ENCODE measurements around the gene SNX12. TPM values are rescaled to one million over a fixed set of nuclear protein-coding genes. Genes with fewer than 3 reads are reported as not detected.

Gene SNX12
- total and polyA plus RNA-seq, 2 of the 4 experiments (the other 2 are of a cell fraction) = 59.9 to 63.0 TPM

Small RNA genes within 50 kb of the gene (microRNA-seq; reads per million reads assigned to microRNA genes)
- gene CXorf65 (ENCODE audit: insufficient read depth, insufficient read length) (not detected), gene RNU1-56P (ENCODE audit: insufficient read depth, insufficient read length) (not detected)

Small RNA genes within 50 kb of the gene (small RNA-seq; reads per million reads assigned to genes)
- gene CXorf65 (0 reads per million in 5 experiments), gene RNU1-56P (0 to 0.04 (median 0) reads per million in 5 experiments)

Other genes with a start within 250 kb of the SNX12 start
- not detected in 2 replicates for gene TEX11, start 159.6 kb downstream of the SNX12 start, total RNA-seq (2012; rRNA removed)
- not detected in 2 replicates for gene TEX11, start 159.6 kb downstream of the SNX12 start, polyA plus RNA-seq (2012; rRNA removed)
- not detected in 2 replicates for gene SLC7A3, start 137.2 kb downstream of the SNX12 start, total RNA-seq (2012; rRNA removed)
- gene SLC7A3, start 137.2 kb downstream of the SNX12 start, polyA plus RNA-seq (2012; rRNA removed) = not detected in 2 replicates
- 1.4 and 2.0 TPM in 2 replicates for gene FOXO4, start 27.5 kb upstream of the SNX12 start, total RNA-seq (2012; rRNA removed)
- 1.4 and 2.6 TPM in 2 replicates for gene FOXO4, start 27.5 kb upstream of the SNX12 start, polyA plus RNA-seq (2012; rRNA removed)
- gene CXorf65, start 38.4 kb upstream of the SNX12 start, total RNA-seq (2012; rRNA removed) = not detected in 2 replicates
- not detected in 2 replicates for gene CXorf65, start 38.4 kb upstream of the SNX12 start, polyA plus RNA-seq (2012; rRNA removed)
- gene IL2RG, start 43.2 kb upstream of the SNX12 start, total RNA-seq (2012; rRNA removed) = not detected in 2 replicates
- gene IL2RG, start 43.2 kb upstream of the SNX12 start, polyA plus RNA-seq (2012; rRNA removed) = not detected in 2 replicates
- 9.1 and 12.5 TPM in 2 replicates for gene MED12, start 50.3 kb upstream of the SNX12 start, total RNA-seq (2012; rRNA removed)
- 17.3 and 19.8 TPM in 2 replicates for gene MED12, start 50.3 kb upstream of the SNX12 start, polyA plus RNA-seq (2012; rRNA removed)
- 0.18 and 0.28 TPM in 2 replicates for gene NLGN3, start 76.5 kb upstream of the SNX12 start, total RNA-seq (2012; rRNA removed)
- 0.36 and 0.39 TPM in 2 replicates for gene NLGN3, start 76.5 kb upstream of the SNX12 start, polyA plus RNA-seq (2012; rRNA removed)
- not detected in 2 replicates for gene GJB1, start 154.9 kb upstream of the SNX12 start, total RNA-seq (2012; rRNA removed)
- not detected in 2 replicates for gene GJB1, start 154.9 kb upstream of the SNX12 start, polyA plus RNA-seq (2012; rRNA removed)
- gene ZMYM3, start 185.8 kb upstream of the SNX12 start, total RNA-seq (2012; rRNA removed) = 8.3 and 10.0 TPM in 2 replicates
- gene ZMYM3, start 185.8 kb upstream of the SNX12 start, polyA plus RNA-seq (2012; rRNA removed) = 26.0 and 28.1 TPM in 2 replicates
- 444 and 609 TPM in 2 replicates for gene NONO, start 215.3 kb upstream of the SNX12 start, total RNA-seq (2012; rRNA removed)
- gene NONO, start 215.3 kb upstream of the SNX12 start, polyA plus RNA-seq (2012; rRNA removed) = 199 and 308 TPM in 2 replicates
- 1.7 and 3.0 TPM in 2 replicates for gene ITGB1BP2, start 233.4 kb upstream of the SNX12 start, total RNA-seq (2012; rRNA removed)
- gene ITGB1BP2, start 233.4 kb upstream of the SNX12 start, polyA plus RNA-seq (2012; rRNA removed) = 3.0 and 3.5 TPM in 2 replicates